ENCODE data around the gene ERI3. TPM values are rescaled to one million over a fixed set of nuclear protein-coding genes. Genes with fewer than 3 reads are reported as not detected.

ERI3 gene
- total RNA-seq, 1 donor from 2014 or later: 52.7 TPM

GRCh38 chr1:44321466-44321865 lies 33.6 kb downstream of the ERI3 start:
- Histone ChIP-seq H3K9ac (ENCODE audit: low read depth in 1 of 3, low read length in 3 of 3) (no peak overlapping the region), H3K27me3 (ENCODE audit: control insufficient read depth in 3 of 3, insufficient read depth in 3 of 3, low read length in 3 of 3) (no peaks in the 10 kb centered on the region), H3K9me3 (ENCODE audit: control insufficient read depth in 3 of 3, low read length in 3 of 3) (no peaks in the 10 kb centered on the region), H3K27ac (ENCODE audit: low read depth, low read length) (no peak overlapping the region), H3K4me1 (ENCODE audit: control insufficient read depth in 3 of 3, insufficient read depth in 3 of 3, low read length in 3 of 3) (peaks cover 0 to 9% (median 8%) of the 10 kb centered on the region in 3 donors), H3K4me3 (ENCODE audit: low read length in 3 of 3) (no peak overlapping the region), H3K36me3 (ENCODE audit: control insufficient read depth in 3 of 3, insufficient read depth in 3 of 3, low read length in 3 of 3) (peaks cover 9 to 34% (median 15%) of the 10 kb centered on the region in 3 donors)

GRCh38 chr1:44318097-44319088 lies 36.7 kb downstream of the ERI3 start:
- Histone ChIP-seq H3K27ac (ENCODE audit: low read depth, low read length) (no peak overlapping the region), H3K27me3 (ENCODE audit: control insufficient read depth in 3 of 3, insufficient read depth in 3 of 3, low read length in 3 of 3) (no peaks in the 10 kb centered on the region), H3K9me3 (ENCODE audit: control insufficient read depth in 3 of 3, low read length in 3 of 3) (no peaks in the 10 kb centered on the region), H3K9ac (ENCODE audit: low read depth in 1 of 3, low read length in 3 of 3) (no peak overlapping the region), H3K4me3 (ENCODE audit: low read length in 3 of 3) (no peak overlapping the region), H3K36me3 (ENCODE audit: control insufficient read depth in 3 of 3, insufficient read depth in 3 of 3, low read length in 3 of 3) (peaks cover 17 to 45% (median 21%) of the 10 kb centered on the region in 3 donors), H3K4me1 (ENCODE audit: control insufficient read depth in 3 of 3, insufficient read depth in 3 of 3, low read length in 3 of 3) (peaks cover 0 to 4% (median 0%) of the 10 kb centered on the region in 3 donors)

- peak overlapping the region in 1 of 3 donors; percentile 45 for H3K9ac ChIP-seq (ENCODE audit: low read depth in 1 of 3, low read length in 3 of 3)
- no peaks in the 10 kb centered on the region for H3K4me1 ChIP-seq (ENCODE audit: control insufficient read depth in 3 of 3, insufficient read depth in 3 of 3, low read length in 3 of 3)
- no peaks in the 10 kb centered on the region for H3K9me3 ChIP-seq (ENCODE audit: control insufficient read depth in 3 of 3, low read length in 3 of 3)
- H3K27me3 ChIP-seq (ENCODE audit: control insufficient read depth in 3 of 3, insufficient read depth in 3 of 3, low read length in 3 of 3): no peaks in the 10 kb centered on the region
- peaks cover 26 to 62% (median 34%) of the 10 kb centered on the region in 3 donors for H3K36me3 ChIP-seq (ENCODE audit: control insufficient read depth in 3 of 3, insufficient read depth in 3 of 3, low read length in 3 of 3)
- no peak overlapping the region for H3K27ac ChIP-seq (ENCODE audit: low read depth, low read length)
- no peak overlapping the region for H3K4me3 ChIP-seq (ENCODE audit: low read length in 3 of 3)
These were observed 38.8 kb downstream of the ERI3 start for GRCh38 chr1:44316231-44316759.

- Histone ChIP-seq H3K27ac (ENCODE audit: low read depth, low read length) (no peak overlapping the region), H3K4me1 (ENCODE audit: control insufficient read depth in 3 of 3, insufficient read depth in 3 of 3, low read length in 3 of 3) (no peaks in the 10 kb centered on the region), H3K9ac (ENCODE audit: low read depth in 1 of 3, low read length in 3 of 3) (no peak overlapping the region), H3K36me3 (ENCODE audit: control insufficient read depth in 3 of 3, insufficient read depth in 3 of 3, low read length in 3 of 3) (peaks cover 26 to 62% (median 38%) of the 10 kb centered on the region in 3 donors), H3K4me3 (ENCODE audit: low read length in 3 of 3) (no peak overlapping the region), H3K9me3 (ENCODE audit: control insufficient read depth in 3 of 3, low read length in 3 of 3) (no peaks in the 10 kb centered on the region), H3K27me3 (ENCODE audit: control insufficient read depth in 3 of 3, insufficient read depth in 3 of 3, low read length in 3 of 3) (no peaks in the 10 kb centered on the region)
These were observed 39.5 kb downstream of the ERI3 start for GRCh38 chr1:44315521-44315920.

GRCh38 chr1:44314452-44314851 lies 40.6 kb downstream of the ERI3 start:
- Histone ChIP-seq H3K9ac (ENCODE audit: low read depth in 1 of 3, low read length in 3 of 3) (no peak overlapping the region), H3K27ac (ENCODE audit: low read depth, low read length) (no peak overlapping the region), H3K36me3 (ENCODE audit: control insufficient read depth in 3 of 3, insufficient read depth in 3 of 3, low read length in 3 of 3) (peaks cover 32 to 57% (median 38%) of the 10 kb centered on the region in 3 donors), H3K27me3 (ENCODE audit: control insufficient read depth in 3 of 3, insufficient read depth in 3 of 3, low read length in 3 of 3) (no peaks in the 10 kb centered on the region), H3K9me3 (ENCODE audit: control insufficient read depth in 3 of 3, low read length in 3 of 3) (no peaks in the 10 kb centered on the region), H3K4me3 (ENCODE audit: low read length in 3 of 3) (no peak overlapping the region), H3K4me1 (ENCODE audit: control insufficient read depth in 3 of 3, insufficient read depth in 3 of 3, low read length in 3 of 3) (no peaks in the 10 kb centered on the region)

- no peak overlapping the region for H3K4me3 ChIP-seq (ENCODE audit: low read length in 3 of 3)
- H3K36me3 ChIP-seq (ENCODE audit: control insufficient read depth in 3 of 3, insufficient read depth in 3 of 3, low read length in 3 of 3): peaks cover 24 to 52% (median 34%) of the 10 kb centered on the region in 3 donors
- no peak overlapping the region for H3K9ac ChIP-seq (ENCODE audit: low read depth in 1 of 3, low read length in 3 of 3)
- H3K4me1 ChIP-seq (ENCODE audit: control insufficient read depth in 3 of 3, insufficient read depth in 3 of 3, low read length in 3 of 3): peaks cover 2% of the 10 kb centered on the region in 3 donors
- no peaks in the 10 kb centered on the region for H3K27me3 ChIP-seq (ENCODE audit: control insufficient read depth in 3 of 3, insufficient read depth in 3 of 3, low read length in 3 of 3)
- no peak overlapping the region for H3K27ac ChIP-seq (ENCODE audit: low read depth, low read length)
- no peaks in the 10 kb centered on the region for H3K9me3 ChIP-seq (ENCODE audit: control insufficient read depth in 3 of 3, low read length in 3 of 3)
These were observed 41.7 kb downstream of the ERI3 start for GRCh38 chr1:44313265-44313918.

- H3K9ac ChIP-seq (ENCODE audit: low read depth in 1 of 3, low read length in 3 of 3): no peak overlapping the region
- peaks cover 4 to 5% (median 5%) of the 10 kb centered on the region in 3 donors for H3K4me1 ChIP-seq (ENCODE audit: control insufficient read depth in 3 of 3, insufficient read depth in 3 of 3, low read length in 3 of 3)
- no peak overlapping the region for H3K27ac ChIP-seq (ENCODE audit: low read depth, low read length)
- no peaks in the 10 kb centered on the region for H3K9me3 ChIP-seq (ENCODE audit: control insufficient read depth in 3 of 3, low read length in 3 of 3)
- H3K4me3 ChIP-seq (ENCODE audit: low read length in 3 of 3): no peak overlapping the region
- H3K27me3 ChIP-seq (ENCODE audit: control insufficient read depth in 3 of 3, insufficient read depth in 3 of 3, low read length in 3 of 3): no peaks in the 10 kb centered on the region
- peaks cover 25 to 58% (median 36%) of the 10 kb centered on the region in 3 donors for H3K36me3 ChIP-seq (ENCODE audit: control insufficient read depth in 3 of 3, insufficient read depth in 3 of 3, low read length in 3 of 3)
These were observed 42.5 kb downstream of the ERI3 start for GRCh38 chr1:44312399-44313196.

- Histone ChIP-seq H3K4me1 (ENCODE audit: control insufficient read depth in 3 of 3, insufficient read depth in 3 of 3, low read length in 3 of 3) (peaks cover 4 to 5% (median 5%) of the 10 kb centered on the region in 3 donors), H3K27me3 (ENCODE audit: control insufficient read depth in 3 of 3, insufficient read depth in 3 of 3, low read length in 3 of 3) (no peaks in the 10 kb centered on the region), H3K9me3 (ENCODE audit: control insufficient read depth in 3 of 3, low read length in 3 of 3) (no peaks in the 10 kb centered on the region), H3K36me3 (ENCODE audit: control insufficient read depth in 3 of 3, insufficient read depth in 3 of 3, low read length in 3 of 3) (peaks cover 29 to 58% (median 42%) of the 10 kb centered on the region in 3 donors), H3K27ac (ENCODE audit: low read depth, low read length) (no peak overlapping the region), H3K4me3 (ENCODE audit: low read length in 3 of 3) (no peak overlapping the region), H3K9ac (ENCODE audit: low read depth in 1 of 3, low read length in 3 of 3) (no peak overlapping the region)
These were observed 45.1 kb downstream of the ERI3 start for GRCh38 chr1:44310006-44310405.

GRCh38 chr1:44305962-44306422 lies 49.1 kb downstream of the ERI3 start:
- Histone ChIP-seq H3K4me1 (ENCODE audit: control insufficient read depth in 3 of 3, insufficient read depth in 3 of 3, low read length in 3 of 3) (peaks cover 12 to 18% (median 14%) of the 10 kb centered on the region in 3 donors), H3K36me3 (ENCODE audit: control insufficient read depth in 3 of 3, insufficient read depth in 3 of 3, low read length in 3 of 3) (peaks cover 23 to 59% (median 33%) of the 10 kb centered on the region in 3 donors), H3K27ac (ENCODE audit: low read depth, low read length) (no peak overlapping the region), H3K27me3 (ENCODE audit: control insufficient read depth in 3 of 3, insufficient read depth in 3 of 3, low read length in 3 of 3) (no peaks in the 10 kb centered on the region), H3K9me3 (ENCODE audit: control insufficient read depth in 3 of 3, low read length in 3 of 3) (no peaks in the 10 kb centered on the region), H3K4me3 (ENCODE audit: low read length in 3 of 3) (no peak overlapping the region), H3K9ac (ENCODE audit: low read depth in 1 of 3, low read length in 3 of 3) (no peak overlapping the region)

Data from skeletal muscle tissue (tissue), 4 donors.